Measurements from ENCODE around the gene CHERP.
"Not testable (repeated sequence)": the region's sequence is repeated elsewhere in the genome, so short reads cannot be mapped to it uniquely, and the experiment has no call there.

CHERP gene

GRCh38 chr19:16564842-16565241, 22.6 kb upstream of the CHERP start:
- POLR2A ChIA-PET: no interaction called here
- CTCF ChIA-PET: interaction anchor here (0.8 to 1.1 kb wide), 2 partner anchors 16 to 18 kb away, joined by 3 to 4 read pairs; no protein-coding TSS in a partner anchor
- TF ChIP-seq CTCF (IDR thresholded peaks at IDR 0.05; ENCODE audit: control extremely low read depth, extremely low read depth, low read depth, missing control alignments): no peak
- no peak for DNase-seq (ENCODE audit: extremely low spot score)

- POLR2A ChIA-PET: interaction anchor here (0.8 kb wide), 1 partner anchor 22 kb away, joined by 15 read pairs; no protein-coding TSS in a partner anchor
- no peak for TF ChIP-seq CTCF (IDR thresholded peaks at IDR 0.05; ENCODE audit: control extremely low read depth, extremely low read depth, low read depth, missing control alignments)
- no peak for DNase-seq (ENCODE audit: extremely low spot score)
- CTCF ChIA-PET: interaction anchor here (1.1 to 1.9 kb wide), 2 partner anchors 11 to 15 kb away, joined by 4 to 6 read pairs; no protein-coding TSS in a partner anchor
These were observed 20.4 kb upstream of the CHERP start for GRCh38 chr19:16562608-16563025.

GRCh38 chr19:16561382-16561781, 19.1 kb upstream of the CHERP start:
- ChIA-PET CTCF (interaction anchor here (1.1 to 1.9 kb wide), 2 partner anchors 13 to 14 kb away, joined by 4 to 6 read pairs; no protein-coding TSS in a partner anchor), POLR2A (interaction anchor here (0.7 kb wide), 1 partner anchor 50 kb away, joined by 5 read pairs; no protein-coding TSS in a partner anchor)
- DNase-seq (ENCODE audit: extremely low spot score): no peak
- TF ChIP-seq CTCF (IDR thresholded peaks at IDR 0.05; ENCODE audit: control extremely low read depth, extremely low read depth, low read depth, missing control alignments): no peak

GRCh38 chr19:16559780-16560276, 17.6 kb upstream of the CHERP start:
- POLR2A ChIA-PET: no interaction called here
- CTCF ChIA-PET: no interaction called here
- no peak for DNase-seq (ENCODE audit: extremely low spot score)
- TF ChIP-seq CTCF (IDR thresholded peaks at IDR 0.05; ENCODE audit: control extremely low read depth, extremely low read depth, low read depth, missing control alignments): no peak

- no peak for DNase-seq (ENCODE audit: extremely low spot score)
- ChIA-PET POLR2A (interaction anchor here (0.6 to 0.7 kb wide), 3 partner anchors 32 to 392 kb away, joined by 3 to 10 read pairs (median 7); no protein-coding TSS in a partner anchor), CTCF (no interaction called here)
- no peak for TF ChIP-seq CTCF (IDR thresholded peaks at IDR 0.05; ENCODE audit: control extremely low read depth, extremely low read depth, low read depth, missing control alignments)
These were observed 12.5 kb upstream of the CHERP start for GRCh38 chr19:16554776-16555175.

- POLR2A ChIA-PET: interaction anchor here (0.7 kb wide), 1 partner anchor 476 kb away, joined by 10 read pairs; no protein-coding TSS in a partner anchor
- DNase-seq (ENCODE audit: extremely low spot score); CTCF ChIA-PET: not testable (repeated sequence)
These were observed 9.7 kb upstream of the CHERP start for GRCh38 chr19:16551902-16552301.

GRCh38 chr19:16548956-16549355, 6.7 kb upstream of the CHERP start:
- DNase-seq (ENCODE audit: extremely low spot score): no peak
- TF ChIP-seq CTCF (IDR thresholded peaks at IDR 0.05; ENCODE audit: control extremely low read depth, extremely low read depth, low read depth, missing control alignments): no peak
- ChIA-PET CTCF (interaction anchor here (0.9 to 2.0 kb wide), 4 partner anchors 11 to 66 kb away, joined by 3 to 5 read pairs (median 4); no protein-coding TSS in a partner anchor), POLR2A (no interaction called here)

Measured in GM10248 (cell line).